ENCODE measurements around the gene CNTROB. TPM values are rescaled to one million over a fixed set of nuclear protein-coding genes. Genes with fewer than 3 reads are reported as not detected.

The CNTROB gene
- total RNA-seq, 2 experiments from 2014 or later, result 55.4 to 72.3 TPM

- H3K36me3 ChIP-seq (ENCODE audit: insufficient read depth, low read length), result peaks cover 36% of the 10 kb centered on the region
- BruUV-seq (replicated peaks), result no TSS peak
- peak within 1 kb of the TSS; percentile 90 for H3K27ac ChIP-seq (ENCODE audit: low read depth, low read length, poor library complexity, severe bottlenecking)
- H3K4me1 ChIP-seq (ENCODE audit: insufficient read depth, low read length, poor library complexity, severe bottlenecking), result peaks cover 21% of the 10 kb centered on the region
- no peak for DNase-seq (ENCODE audit: low spot score)
- POLR2A ChIA-PET, result no interaction called here
- peaks cover 48% of the 10 kb centered on the region for H3K79me2 ChIP-seq (ENCODE audit: insufficient read depth, low read depth, low read length)
- H3K4me2 ChIP-seq (ENCODE audit: low read length), result peak within 1 kb of the TSS; percentile 97
- peak within 1 kb of the TSS; percentile 19; the same call in 1 of the 2 replicates for H2AFZ ChIP-seq (ENCODE audit: low read length)
- no peaks in the 10 kb centered on the region for H3K9me3 ChIP-seq (ENCODE audit: low read length)
- 0 out of 2 replicates have a peak, but pooled peaks cover 5% of the 10 kb centered on the region for H4K20me1 ChIP-seq (ENCODE audit: insufficient read depth, low read length)
- TF ChIP-seq CTCF (conservative IDR thresholded peaks at IDR 0.05; ENCODE audit: low read length), result no peak
- TF ChIP-seq EZH2phosphoT487 (IDR thresholded peaks at IDR 0.05; ENCODE audit: borderline replicate concordance, low read depth, low read length), result no peak
- CTCF ChIA-PET (ENCODE audit: unreplicated experiment), result no interaction called here
- H3K4me3 ChIP-seq (ENCODE audit: low read depth, low read length, poor library complexity, severe bottlenecking), result peak within 1 kb of the TSS; percentile 95
- H3K9me2 ChIP-seq (ENCODE audit: insufficient read depth, low read length), result no peaks in the 10 kb centered on the region
- intact Hi-C loops (cut with micrococcal nuclease; ENCODE audit: unreplicated experiment), result loop anchor here (5.0 kb wide), 1 partner anchor 229 kb away; the partner anchor contains the start of gene ALOXE3
Measured at GRCh38 chr17:7888184-7888920, 43.7 kb upstream of the CNTROB start, which contains the start of gene CHD3. CHD3 (plus strand) TSS chr17:7888789; CDS start chr17:7889001, 212 bp downstream.

GRCh38 chr17:7889166-7889955 is 42.6 kb upstream of the CNTROB start:
- Histone ChIP-seq H3K79me2 (ENCODE audit: insufficient read depth, low read depth, low read length) (peaks cover 40% of the 10 kb centered on the region), H3K9me2 (ENCODE audit: insufficient read depth, low read length) (no peaks in the 10 kb centered on the region), H2AFZ (ENCODE audit: low read length) (no peak overlapping the region), H3K4me3 (ENCODE audit: low read depth, low read length, poor library complexity, severe bottlenecking) (no peak overlapping the region), H3K36me3 (ENCODE audit: insufficient read depth, low read length) (peaks cover 46% of the 10 kb centered on the region), H3K9me3 (ENCODE audit: low read length) (no peaks in the 10 kb centered on the region), H4K20me1 (ENCODE audit: insufficient read depth, low read length) (0 out of 2 replicates have a peak, but pooled peaks cover 5% of the 10 kb centered on the region), H3K4me2 (ENCODE audit: low read length) (peak overlapping the region; percentile 97; the same call in 1 of the 2 replicates), H3K4me1 (ENCODE audit: insufficient read depth, low read length, poor library complexity, severe bottlenecking) (peaks cover 17% of the 10 kb centered on the region), H3K27ac (ENCODE audit: low read depth, low read length, poor library complexity, severe bottlenecking) (no peak overlapping the region)
- intact Hi-C loops (cut with micrococcal nuclease; ENCODE audit: unreplicated experiment), result loop anchor here (5.0 kb wide), 1 partner anchor 228 kb away; the partner anchor contains the start of gene ALOXE3
- CTCF ChIA-PET (ENCODE audit: unreplicated experiment), result no interaction called here
- BruUV-seq (replicated peaks), result no TSS peak
- TF ChIP-seq CTCF (conservative IDR thresholded peaks at IDR 0.05; ENCODE audit: low read length) (no peak), EZH2phosphoT487 (IDR thresholded peaks at IDR 0.05; ENCODE audit: borderline replicate concordance, low read depth, low read length) (no peak)
- no peak for DNase-seq (ENCODE audit: low spot score)
- POLR2A ChIA-PET, result no interaction called here
